HG03175 (cell line): ENCODE results near the gene ANKRD44.

Experiments
- ATAC-seq: cut with Tn5 transposase; IDR thresholded peaks from one replicate; pipeline ENCODE4 v1.9.1; 2021; ENCODE audit warnings: mild to moderate bottlenecking, moderate library complexity; ENCODE audit not compliant: unreplicated experiment

ANKRD44 gene

DNA sequence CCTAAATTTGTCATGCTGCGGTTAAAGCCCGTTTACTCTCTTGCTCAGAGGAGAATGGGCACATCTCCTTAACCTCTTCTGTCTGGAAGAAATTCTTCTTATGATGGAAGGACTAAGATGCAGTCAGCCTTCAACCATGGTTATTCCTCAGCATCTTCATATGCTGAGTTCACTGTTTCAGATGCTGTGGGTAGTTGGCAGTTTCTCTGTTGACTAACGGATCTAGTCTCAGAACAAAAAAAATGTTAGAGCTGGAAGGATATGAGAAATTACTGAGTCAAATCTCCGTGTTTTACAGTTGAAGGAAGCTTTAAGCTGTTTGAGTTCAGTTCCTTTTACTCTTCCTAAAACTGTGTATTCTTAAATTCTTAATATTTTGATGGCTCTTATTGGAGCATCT, 340.5 kb downstream of the ANKRD44 start:
- no peak for ATAC-seq

DNA sequence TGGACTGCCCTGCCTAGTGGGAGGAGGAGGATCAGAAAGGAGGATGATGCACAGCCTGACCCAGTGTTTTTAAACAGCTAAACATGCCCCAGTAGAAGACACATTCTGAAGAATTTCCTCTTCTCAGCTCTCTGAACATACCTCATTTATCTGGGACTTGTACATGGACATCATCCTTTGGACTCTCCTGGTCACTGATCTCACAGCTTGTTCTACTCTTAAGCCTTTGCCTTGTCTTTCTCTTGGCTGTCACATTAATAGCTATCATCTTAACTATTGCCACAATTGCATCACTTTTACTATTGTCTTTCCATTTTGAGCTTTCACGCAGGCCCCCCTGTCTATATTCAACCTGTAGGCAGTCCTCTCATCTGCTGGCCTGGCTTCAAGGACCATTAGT, 342.1 kb downstream of the ANKRD44 start:
- ATAC-seq, result no peak

DNA sequence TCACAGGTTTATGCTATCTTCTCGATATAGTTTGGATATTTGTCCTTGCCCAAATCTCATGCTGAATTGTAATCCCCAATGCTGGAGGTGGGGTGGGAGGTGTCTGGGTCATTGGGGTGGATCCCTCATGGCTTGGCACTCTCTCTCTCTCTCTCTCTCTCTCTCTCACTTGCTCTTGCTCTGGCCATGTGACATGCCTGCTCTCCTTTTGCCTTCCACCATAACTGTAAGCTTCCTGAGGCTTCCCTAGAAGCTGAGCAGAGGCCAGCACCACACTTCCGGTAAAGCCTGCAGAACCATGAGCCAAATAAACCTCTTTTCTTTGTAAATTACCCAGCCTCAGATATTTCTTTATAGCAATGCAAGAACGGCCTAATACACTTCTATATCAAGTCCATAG, 342.8 kb downstream of the ANKRD44 start:
- ATAC-seq, result no peak

DNA sequence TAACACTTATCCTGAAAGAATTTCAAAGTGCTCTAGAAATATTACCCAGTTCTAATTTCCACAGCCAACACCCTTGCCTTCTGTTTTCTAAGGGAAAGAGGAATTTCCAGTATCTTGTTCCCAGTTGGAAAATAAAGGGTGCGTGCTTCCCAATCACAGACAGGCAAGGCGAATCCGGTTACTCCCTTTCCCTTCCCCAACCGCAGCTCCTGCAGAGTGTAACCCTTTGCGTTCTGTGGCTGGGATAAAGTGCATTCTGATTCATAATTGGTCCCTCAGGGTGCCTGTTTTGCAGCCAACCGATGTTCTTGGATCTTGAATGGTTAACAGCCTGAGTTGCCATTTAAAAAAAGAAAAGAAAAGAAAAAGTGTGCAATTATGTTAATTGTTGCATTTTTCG, 343.5 kb downstream of the ANKRD44 start:
- no peak for ATAC-seq

DNA sequence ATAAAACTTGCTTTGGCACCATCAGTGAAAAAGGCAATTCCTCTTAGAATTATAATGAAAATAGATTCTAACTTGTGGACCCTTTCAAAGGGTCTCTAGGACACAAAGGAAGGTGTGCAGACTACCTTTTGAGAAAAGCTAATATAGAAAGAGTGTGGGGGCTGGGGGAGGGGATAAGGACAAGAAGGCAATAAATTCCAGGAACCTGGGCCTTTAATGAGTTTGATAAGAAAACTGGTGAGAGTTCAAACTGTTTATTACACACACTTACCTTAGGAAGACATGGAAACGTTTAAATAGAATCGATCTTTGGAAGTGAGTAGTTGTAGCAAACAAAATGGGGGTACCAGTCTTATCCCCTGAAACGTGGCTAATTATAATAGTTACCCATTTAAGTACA, 344.5 kb downstream of the ANKRD44 start:
- no peak for ATAC-seq

DNA sequence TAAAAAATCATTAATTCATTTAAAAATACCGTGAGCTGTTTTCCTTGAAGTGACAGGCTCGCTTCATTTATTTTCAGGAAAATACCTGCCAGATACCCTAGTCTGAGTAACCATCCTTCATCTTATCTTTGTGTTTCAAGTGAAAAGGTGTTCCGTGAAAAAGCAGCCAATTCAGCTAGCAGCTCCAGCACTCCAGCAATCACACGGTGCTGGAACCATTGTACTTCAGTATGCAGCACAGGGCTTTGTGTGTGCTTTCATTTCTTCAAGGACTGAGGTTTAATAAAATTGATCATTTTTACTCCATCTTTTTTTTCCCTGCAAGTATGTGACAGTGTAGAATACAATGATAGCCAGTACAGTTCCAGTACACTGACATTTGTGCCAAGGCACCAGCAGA, 344.9 kb downstream of the ANKRD44 start:
- no peak for ATAC-seq

DNA sequence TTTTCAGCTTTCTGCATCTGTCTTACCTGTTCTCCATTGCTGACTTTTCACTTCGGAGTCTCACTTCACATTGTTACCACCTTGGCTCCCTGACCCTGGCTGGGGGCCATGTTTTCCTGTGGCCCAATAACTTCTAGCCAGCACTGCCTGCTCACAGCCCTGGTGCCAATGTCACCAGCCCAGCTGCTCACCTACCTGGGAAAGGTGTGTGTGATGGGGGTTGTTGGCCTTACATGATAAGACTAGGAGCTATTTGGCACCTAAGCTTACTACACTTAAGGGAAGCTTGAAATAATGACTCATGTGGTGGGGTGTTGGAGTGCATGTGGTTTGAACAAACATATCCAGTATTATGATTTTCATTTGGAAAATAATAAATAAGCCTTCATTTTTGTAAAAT, 346.6 kb downstream of the ANKRD44 start:
- ATAC-seq, result no peak

DNA sequence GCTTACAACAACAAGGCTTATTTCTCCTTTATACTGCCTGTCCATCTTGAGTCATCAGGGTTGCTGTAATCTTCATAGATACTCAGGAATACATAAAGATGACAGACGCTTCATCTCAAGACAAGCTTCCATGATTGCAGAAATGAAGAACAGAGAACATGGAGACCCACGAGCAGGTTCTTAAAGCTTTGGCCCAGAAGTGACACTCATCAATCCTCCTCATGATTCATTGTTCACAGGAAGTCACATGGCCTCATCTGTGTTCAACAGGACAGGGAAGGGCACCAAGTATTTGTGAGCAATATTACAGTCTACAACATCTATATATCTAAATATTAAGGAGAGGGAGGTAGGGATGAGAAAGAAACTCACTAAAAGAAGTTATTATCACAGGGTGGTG, 347.5 kb downstream of the ANKRD44 start:
- ATAC-seq, result no peak

DNA sequence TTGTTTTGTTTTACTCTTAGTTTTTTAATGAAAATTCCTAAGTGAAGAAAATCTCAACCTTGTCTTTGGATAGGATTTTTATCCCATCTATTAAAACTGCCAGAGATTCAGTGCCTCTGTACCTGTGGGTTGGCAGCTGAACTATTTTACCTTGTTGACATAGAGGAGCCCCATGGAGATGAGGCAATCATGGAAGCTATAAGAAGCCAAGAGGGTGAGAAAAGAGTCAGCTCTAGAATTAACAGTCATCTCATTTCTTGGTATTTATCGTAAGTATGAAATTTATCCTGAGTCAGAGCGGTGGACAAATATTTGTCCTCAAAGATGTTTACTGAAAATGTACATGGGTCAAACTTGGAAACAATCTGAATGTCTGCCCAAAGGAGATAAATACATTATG, 348.3 kb downstream of the ANKRD44 start:
- ATAC-seq, result no peak

DNA sequence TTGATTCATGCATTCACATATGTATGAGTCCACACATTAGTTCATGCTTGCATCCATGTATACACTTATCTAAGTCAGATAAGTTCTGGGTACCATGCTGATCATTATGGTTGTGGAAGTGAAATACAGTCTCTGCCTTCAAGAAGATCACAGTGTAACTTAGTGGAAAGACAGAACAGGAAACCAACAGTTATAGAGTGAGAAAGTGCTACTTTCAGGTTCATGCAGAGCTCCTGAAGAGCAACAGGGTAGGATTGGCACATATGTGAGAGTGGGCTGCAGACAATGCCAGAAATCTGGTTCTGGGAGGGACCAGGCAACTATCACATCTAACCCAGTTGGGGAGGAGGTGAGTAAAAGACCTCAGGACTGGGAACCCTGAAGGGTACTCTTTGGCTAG, 348.7 kb downstream of the ANKRD44 start:
- ATAC-seq, result peak; percentile 99

DNA sequence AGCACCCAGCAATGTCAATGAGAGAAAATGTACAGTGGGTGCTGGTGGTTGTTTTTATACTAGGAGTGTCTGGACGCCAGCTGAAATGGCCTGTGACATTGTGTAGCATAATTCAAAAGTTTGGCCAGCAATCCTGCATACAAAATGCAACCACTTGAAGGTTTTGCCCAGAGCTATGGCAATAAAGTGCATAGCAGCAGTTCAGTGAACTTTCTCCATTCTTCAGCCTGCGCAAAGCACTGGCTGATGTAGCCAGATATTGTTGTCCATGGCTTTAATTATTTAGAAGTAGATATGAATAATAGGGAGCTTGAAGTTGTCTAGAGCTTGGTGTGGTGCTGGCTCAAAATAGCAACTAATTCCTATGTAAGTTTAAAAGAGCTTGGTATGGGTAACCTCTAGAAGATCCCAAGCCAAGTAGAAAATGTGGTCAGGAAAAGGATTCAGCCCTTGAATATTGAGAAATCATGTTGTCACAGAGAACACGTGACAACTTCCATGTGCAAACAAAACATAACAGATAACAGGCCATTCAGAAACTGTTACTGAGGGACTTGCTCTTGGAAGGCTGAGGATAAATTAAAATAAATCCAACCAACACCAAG, 350.7 kb downstream of the ANKRD44 start:
- ATAC-seq, result no peak

DNA sequence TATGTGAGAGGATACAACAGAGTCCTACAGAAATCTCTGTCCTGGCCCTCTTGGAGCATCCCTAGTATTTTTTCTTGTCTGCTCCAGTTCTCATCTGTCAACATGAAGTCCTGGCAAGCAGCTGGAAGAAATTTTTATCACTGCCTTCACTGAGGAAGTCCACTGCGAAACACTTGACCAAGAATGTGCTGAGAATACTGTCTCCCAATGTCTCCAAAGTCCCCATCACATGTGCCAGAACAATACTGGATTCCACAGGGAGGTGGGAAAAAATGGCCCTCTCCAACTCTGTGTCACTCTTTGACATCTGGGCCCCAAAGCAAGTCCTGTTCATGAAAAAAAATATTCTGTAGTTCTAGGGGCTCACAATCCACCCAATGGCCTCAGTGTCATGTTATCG, 351.3 kb downstream of the ANKRD44 start:
- no peak for ATAC-seq

DNA sequence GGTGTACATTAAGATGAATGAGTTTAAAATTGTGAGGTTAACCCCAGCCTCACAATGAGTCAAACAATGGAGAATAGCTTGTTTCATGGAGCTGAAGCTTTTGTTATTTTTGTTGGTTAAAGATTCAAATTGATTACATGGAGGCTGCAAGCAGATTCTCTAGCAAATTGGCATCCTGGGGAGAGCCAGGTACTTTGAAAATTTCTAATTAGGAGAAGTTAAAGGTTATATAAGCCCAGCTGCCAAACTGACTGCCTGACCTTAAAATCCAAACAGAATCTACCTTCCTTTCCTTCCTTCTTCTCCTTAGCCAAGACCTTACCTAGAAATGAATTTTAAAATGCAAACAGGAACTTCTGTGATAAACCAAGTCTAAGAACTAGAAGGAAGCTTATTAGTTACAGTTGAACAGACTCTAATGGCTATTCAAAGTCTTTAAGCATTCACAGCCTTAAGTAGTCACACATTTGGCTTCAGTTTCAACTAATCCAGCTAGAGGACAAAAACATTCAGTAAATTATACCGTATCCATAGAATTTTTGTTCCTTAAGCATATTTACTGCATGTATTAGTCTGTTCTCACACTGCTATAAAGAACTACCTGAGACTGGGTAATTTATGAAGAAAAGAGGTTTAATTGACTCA, 352.6 kb downstream of the ANKRD44 start:
- no peak for ATAC-seq

DNA sequence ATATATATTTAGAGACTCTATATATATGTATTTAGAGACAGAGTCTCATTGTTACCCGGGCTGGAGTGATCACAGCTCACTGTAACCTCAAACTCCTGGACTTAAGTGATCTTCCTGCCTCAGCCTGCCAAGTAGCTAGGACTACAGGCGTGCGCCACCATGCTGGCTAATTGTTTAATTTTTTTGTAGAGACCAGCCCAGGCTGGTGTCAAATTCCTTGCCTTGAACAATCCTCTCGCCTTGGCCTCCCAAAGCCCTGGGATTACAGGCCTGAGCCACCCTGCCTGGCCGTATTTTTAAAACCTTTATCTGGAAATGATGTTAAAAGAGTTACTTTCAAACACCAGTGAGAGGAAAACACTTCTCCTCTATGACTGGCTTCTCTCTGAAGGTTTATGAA, 353.1 kb downstream of the ANKRD44 start:
- ATAC-seq, result no peak

DNA sequence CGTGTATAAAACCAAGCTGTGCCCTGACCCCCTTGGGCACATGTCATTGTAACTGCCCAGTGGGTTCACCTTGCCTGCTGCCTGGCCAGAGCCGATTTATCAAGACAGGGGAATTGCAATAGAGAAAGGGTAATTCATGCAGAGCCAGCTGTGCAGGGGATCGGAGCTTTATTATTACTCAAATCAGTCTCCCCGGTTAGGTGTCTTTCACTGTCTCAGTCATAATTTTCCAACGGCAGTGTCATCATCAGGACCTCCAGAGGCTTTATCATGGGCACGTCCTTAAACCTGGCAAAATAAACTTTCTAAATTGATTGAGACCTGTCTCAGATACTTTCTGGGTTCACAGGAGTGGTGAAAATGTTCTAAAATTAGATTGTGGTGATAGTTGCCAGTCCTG, 354.5 kb downstream of the ANKRD44 start:
- ATAC-seq, result no peak

DNA sequence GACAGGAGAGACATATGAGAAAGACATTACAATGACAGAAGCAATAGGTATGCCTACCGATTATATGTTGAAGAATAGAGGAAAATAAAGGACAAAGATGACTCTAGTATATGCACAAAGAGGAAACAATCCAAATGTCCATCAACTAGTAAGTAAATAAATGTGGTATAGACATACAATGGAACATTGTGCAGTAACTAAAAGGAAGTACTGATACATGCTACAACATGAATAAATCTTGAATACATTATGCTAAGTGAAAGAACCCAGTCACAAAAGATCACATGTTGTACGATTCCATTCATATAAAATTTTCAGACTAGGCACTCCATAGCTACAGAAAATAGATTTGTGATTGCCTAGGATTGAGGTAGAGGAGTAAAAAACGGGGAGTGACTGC, 355.5 kb downstream of the ANKRD44 start:
- ATAC-seq, result no peak

DNA sequence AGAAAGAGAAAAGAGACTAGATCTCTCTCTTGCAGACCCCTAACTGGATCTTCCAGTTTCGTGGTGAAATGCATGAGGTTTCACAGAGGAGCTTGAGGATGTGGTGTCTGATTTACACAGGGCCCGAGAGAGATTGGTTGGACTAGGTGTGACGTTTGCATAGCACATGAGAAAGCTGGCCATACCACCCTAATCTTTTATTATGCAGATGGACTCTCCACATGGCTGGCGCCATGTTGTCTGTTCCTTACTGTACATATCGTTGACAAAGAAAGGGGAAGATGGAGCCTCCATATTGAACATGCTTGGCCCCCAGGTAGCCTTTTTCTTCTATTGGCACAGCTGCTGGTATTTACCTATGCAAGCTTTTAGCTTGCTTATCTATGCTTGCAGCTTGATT, 356.6 kb downstream of the ANKRD44 start:
- no peak for ATAC-seq

DNA sequence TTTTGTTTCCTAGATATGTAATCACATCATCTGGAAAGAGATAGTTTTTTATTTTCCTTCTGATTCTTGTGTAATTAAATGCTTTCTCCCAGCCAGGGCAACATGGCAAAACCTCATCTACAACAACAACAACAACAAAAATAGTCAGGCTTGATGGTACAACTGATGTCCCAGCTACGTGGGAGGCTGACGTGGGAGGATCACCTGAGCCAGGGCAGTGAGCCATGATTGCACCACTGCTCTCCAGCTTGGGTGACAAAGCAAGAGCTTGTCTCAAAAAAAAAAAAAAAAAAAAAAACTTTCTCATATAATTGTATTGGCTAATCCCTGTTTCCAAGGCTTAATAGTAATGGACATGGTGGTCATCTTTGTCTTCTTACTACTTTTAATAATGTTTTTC, 357.6 kb downstream of the ANKRD44 start:
- no peak for ATAC-seq

DNA sequence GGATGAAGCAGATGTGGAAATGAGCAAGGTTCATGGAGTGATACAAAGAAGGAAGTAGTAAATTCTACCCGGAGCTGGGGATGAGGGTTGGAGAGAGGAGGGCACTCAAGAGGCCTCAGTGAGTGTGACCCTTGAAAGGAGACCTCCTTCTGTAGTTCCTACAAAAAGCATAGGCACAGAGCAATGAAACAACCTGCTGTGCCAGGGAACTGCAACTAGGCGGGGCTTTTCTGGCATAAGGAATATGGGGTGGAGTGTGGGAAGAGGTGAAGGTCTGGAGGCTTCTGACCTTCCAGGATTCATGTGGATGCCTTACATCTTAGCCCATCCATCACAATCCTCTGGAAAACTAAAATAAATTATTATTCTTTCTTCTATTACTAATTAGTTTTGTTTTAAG, 358.6 kb downstream of the ANKRD44 start:
- no peak for ATAC-seq

DNA sequence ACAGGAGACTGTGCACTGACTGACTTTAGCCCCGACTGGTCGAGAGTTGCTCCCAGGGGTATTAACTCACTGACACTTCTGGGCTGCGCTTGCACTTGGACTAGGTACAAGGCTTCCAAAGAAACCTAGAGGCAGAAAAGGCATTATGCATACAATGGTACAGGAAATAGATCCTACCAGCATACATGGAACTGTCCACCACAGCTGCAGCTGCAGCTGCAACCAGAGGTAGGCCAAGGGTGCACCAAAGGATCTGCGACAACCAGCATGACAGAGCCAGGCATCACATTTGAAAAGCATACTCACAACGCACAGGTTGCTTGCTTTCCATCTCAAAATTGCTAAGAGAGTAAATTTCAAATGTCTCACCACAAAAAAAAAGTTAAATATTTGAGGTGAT, 361.5 kb downstream of the ANKRD44 start:
- ATAC-seq, result no peak

DNA sequence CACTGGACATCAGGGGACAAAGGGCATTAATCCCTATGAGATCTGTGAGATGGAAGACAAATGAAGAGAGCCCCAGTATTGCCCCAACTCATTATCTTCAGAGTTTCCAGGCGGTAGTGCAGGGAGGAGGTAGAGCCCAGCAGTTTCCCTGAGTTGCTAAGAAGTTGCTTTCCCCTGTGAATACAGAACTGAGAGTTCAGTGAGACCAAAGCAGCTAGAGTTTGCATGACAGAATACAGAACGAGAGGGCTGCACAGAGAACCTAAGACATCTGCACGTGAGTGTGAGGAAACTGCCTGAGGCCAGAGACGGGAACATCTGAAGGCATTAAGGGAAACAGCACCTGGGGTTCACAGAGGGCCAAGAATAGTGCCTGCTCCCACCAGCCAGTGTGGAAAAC, 366.0 kb downstream of the ANKRD44 start:
- peak; percentile 93 for ATAC-seq

DNA sequence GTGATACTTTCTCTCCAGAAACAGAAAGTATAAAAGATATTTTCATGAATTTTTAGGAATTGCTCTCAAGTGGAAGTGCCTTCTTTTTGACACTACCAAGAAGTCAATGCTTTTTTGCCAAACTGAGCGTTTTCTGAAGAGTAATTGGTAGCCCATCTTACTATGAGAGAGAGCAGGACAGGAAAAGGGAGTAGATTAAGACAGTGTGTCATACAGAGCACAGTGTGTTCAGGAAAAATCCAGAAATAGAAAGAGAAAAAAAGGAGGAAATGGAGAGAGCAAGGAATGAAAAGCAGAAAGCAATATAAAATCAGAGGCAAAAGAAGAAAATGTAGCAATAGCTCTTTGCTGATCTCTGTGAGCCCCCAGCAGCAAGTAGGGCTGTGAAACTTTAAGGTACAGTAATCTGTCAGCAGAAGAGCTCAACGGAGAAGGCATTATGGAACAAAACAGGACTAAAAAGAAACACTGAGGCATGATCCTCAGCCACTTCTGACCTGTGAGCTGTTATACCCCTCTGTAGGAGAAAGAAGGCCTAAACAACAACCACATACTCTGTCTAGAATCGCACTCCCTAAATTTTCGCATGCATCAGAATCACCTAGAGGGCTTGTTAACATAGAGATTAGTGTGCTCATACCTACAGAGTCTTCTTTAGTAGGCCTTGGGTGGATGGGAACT, 369.0 kb downstream of the ANKRD44 start:
- no peak for ATAC-seq

DNA sequence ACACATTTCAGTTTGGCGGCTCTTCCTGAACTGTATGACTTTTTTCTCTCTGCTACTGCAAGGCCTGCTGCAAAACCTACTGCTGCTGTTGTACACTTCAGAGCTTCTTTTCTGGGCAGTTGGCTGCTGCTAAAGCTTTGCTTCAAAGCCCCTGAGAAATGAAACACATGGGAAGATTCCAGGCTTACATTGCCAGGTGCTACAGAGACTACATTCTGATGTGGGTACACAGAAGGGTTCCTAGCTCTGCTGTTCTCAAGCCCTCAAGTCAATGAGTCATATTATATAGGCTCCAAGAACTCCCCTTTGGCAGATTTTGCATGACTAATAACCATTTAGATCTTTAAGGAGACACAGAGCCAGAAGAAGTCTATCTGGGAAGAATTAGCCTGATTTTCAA, 371.2 kb downstream of the ANKRD44 start:
- no peak for ATAC-seq
